ENCODE measurements around the gene MZT1. TPM values are rescaled to one million over a fixed set of nuclear protein-coding genes. Genes with fewer than 3 reads are reported as not detected.

Gene MZT1
- total and polyA plus RNA-seq, 8 donors = 8.7 to 22.3 (median 19.0) TPM

DNA sequence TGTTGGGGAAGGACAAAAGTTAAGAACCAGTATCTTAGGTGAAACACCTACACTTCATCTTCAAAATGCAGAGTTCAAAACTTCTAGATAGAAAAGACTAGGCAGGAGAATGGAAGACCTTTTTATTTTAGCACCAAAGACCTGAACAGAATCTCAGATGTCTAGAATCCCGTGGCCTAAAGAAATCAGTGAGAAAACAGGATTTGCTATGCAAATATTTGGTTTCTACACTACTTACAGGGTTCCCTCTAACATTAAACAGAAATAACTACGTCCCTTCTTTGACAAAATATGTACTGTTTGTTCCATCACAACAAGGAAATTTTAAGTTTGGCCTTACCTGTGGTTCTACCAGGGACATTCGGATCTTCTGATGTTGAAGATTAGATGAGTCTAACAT, 32.8 kb upstream of the MZT1 start:
- TF ChIP-seq, protein P1, sequence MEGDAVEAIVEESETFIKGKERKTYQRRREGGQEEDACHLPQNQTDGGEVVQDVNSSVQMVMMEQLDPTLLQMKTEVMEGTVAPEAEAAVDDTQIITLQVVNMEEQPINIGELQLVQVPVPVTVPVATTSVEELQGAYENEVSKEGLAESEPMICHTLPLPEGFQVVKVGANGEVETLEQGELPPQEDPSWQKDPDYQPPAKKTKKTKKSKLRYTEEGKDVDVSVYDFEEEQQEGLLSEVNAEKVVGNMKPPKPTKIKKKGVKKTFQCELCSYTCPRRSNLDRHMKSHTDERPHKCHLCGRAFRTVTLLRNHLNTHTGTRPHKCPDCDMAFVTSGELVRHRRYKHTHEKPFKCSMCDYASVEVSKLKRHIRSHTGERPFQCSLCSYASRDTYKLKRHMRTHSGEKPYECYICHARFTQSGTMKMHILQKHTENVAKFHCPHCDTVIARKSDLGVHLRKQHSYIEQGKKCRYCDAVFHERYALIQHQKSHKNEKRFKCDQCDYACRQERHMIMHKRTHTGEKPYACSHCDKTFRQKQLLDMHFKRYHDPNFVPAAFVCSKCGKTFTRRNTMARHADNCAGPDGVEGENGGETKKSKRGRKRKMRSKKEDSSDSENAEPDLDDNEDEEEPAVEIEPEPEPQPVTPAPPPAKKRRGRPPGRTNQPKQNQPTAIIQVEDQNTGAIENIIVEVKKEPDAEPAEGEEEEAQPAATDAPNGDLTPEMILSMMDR (IDR thresholded peaks at IDR 0.05) = no peak
- H3K4me3 ChIP-seq = no peak overlapping the region
- no peaks in the 10 kb centered on the region for H3K4me1 ChIP-seq
- peaks cover 0 to 100% of the 10 kb centered on the region in 2 donors for H3K36me3 ChIP-seq
- no peaks in the 10 kb centered on the region for H3K9me3 ChIP-seq
- no peak for DNase-seq
- ATAC-seq = no peak
- H3K27me3 ChIP-seq = no peaks in the 10 kb centered on the region
- H3K27ac ChIP-seq = no peak overlapping the region
- intact Hi-C loops (cut with DNase I) = no loop called here

DNA sequence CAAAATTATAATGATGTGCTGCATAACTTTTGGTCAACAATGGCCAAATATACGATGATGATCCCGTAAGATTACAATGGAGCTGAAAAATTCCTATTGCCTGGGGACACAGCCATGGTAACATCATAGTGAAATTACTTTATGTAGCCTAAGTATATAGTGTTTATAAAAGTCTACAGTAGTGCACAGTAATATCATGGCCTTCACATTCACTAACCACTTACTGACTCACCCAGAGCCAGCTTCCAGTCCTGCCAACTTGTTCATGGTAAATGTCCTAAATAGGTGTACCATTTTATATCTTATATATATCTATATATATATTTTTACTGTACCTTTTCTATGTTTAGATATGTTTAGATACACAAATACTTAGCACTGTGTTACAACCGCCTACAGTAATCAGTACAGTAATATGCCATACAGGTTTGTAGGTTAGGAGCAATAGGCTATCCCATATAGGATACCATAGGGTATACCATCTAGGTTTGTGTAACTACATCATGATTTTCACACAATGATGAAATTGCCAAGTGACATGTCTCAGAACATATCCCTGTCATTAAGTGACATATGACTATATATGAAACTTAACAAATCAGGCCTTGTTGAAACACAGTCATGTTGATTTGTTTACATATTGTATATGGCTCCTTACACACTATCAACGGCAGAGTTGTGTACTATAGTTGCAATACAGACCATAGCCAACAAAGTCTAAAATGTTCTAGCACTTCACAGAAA, 30.5 kb upstream of the MZT1 start:
- intact Hi-C loops (cut with DNase I) = no loop called here
- H3K27me3 ChIP-seq = no peaks in the 10 kb centered on the region
- ATAC-seq = no peak
- peaks cover 0 to 99% of the 10 kb centered on the region in 2 donors for H3K36me3 ChIP-seq
- H3K9me3 ChIP-seq = no peaks in the 10 kb centered on the region
- no peaks in the 10 kb centered on the region for H3K4me1 ChIP-seq
- no peak overlapping the region for H3K27ac ChIP-seq
- TF ChIP-seq, protein P1 (IDR thresholded peaks at IDR 0.05) = no peak
- no peak overlapping the region for H3K4me3 ChIP-seq
- no peak for DNase-seq

DNA sequence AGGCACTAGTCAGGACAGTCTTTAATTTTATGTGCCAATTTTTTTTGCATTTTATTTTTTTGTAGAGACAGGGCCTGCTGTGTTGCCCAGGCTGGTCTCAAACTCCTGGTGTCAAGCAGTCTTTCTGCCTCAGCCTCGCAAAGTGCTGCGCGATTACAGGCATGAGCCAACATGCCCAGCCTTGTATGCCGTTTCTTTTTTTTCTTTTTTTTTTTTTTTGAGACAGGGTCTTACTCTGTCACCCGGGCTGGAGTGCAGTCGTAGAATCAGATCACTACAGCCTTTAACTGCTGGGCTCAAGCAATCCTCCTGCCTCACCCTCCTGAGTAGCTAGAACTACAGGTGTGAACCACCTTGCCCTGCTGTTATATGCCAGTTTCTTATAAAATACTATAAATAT, 26.7 kb upstream of the MZT1 start:
- Histone ChIP-seq H3K27me3 (no peaks in the 10 kb centered on the region), H3K27ac (no peak overlapping the region), H3K9me3 (no peaks in the 10 kb centered on the region), H3K4me3 (no peak overlapping the region), H3K4me1 (no peaks in the 10 kb centered on the region), H3K36me3 (peaks cover 0 to 84% of the 10 kb centered on the region in 2 donors)
- ATAC-seq (no peak), DNase-seq (no peak)
- intact Hi-C loops (cut with DNase I) = no loop called here
- TF ChIP-seq, protein P1 (IDR thresholded peaks at IDR 0.05) = no peak

DNA sequence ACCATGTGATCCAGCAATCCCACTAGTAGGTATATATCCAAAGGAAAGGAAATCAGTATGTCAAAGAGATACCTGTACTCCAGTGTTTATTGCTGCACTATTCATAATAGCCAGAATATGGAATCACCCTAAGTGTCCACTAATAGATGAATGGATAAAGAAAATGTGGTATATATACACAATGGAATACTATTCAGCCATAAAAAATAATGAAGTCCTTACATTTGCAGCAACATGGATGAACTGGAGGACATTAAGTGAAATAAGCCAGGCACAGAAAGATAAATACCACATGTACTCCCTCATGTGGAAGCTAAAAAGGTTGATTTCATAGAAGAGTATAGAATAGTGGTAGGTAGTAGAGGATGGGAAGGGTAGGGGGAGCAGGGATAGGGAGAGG, 23.8 kb upstream of the MZT1 start:
- Histone ChIP-seq H3K4me1 (no peaks in the 10 kb centered on the region), H3K36me3 (peaks cover 0 to 83% of the 10 kb centered on the region in 2 donors), H3K4me3 (no peak overlapping the region), H3K27ac (no peak overlapping the region), H3K9me3 (no peaks in the 10 kb centered on the region), H3K27me3 (no peaks in the 10 kb centered on the region)
- intact Hi-C loops (cut with DNase I) = no loop called here
- ATAC-seq = no peak
- TF ChIP-seq, protein P1 (IDR thresholded peaks at IDR 0.05) = no peak
- no peak for DNase-seq

DNA sequence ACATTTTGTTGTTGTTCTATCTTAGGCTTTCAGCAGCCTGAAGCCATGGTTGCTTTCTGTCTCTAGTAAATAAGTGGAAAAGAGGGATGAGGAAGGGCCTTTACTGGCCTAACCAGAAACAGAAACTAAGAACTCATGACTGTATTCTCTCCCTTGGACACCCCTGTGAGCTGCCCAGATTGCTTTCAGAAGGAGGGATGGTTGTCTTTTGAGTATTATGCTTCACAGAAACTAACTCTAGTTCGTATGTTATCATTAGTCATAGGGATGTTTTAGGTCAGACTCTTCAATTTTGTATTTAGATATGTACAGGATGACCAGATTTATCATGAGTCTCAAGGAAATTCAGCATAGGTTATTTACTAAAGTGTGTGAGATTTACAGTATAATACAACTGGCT, 17.8 kb upstream of the MZT1 start:
- ATAC-seq (no peak), DNase-seq (no peak)
- H3K4me1 ChIP-seq = no peaks in the 10 kb centered on the region
- no peak overlapping the region for H3K27ac ChIP-seq
- peaks cover 0 to 63% of the 10 kb centered on the region in 2 donors for H3K36me3 ChIP-seq
- intact Hi-C loops (cut with DNase I) = no loop called here
- no peaks in the 10 kb centered on the region for H3K27me3 ChIP-seq
- TF ChIP-seq, protein P1 (IDR thresholded peaks at IDR 0.05) = no peak
- H3K4me3 ChIP-seq = no peak overlapping the region
- H3K9me3 ChIP-seq = no peaks in the 10 kb centered on the region

Data from left lung (tissue), 10 donors.